Stimulated activated naive CD8-positive, alpha-beta T cell treated with anti-CD3 and anti-CD28 coated beads, Interleukin-15, Interleukin-2, amounts not matched to agents 100 ng/mL and 50 ng/mL, for 24 hours (primary cell): Measurements from ENCODE around the gene WARS2.
"Not testable (repeated sequence)": the region's sequence is repeated elsewhere in the genome, so short reads cannot be mapped to it uniquely, and the experiment has no call there.

ENCODE experiments used
- H3K27ac Mint-ChIP-seq: one replicate; pipeline ENCODE4 v1.8.0; 2021; ENCODE audit warnings: mild to moderate bottlenecking, mixed read lengths
- H3K27me3 Mint-ChIP-seq: one replicate; pipeline ENCODE4 v1.8.0; 2021; ENCODE audit warnings: mixed read lengths
- H3K36me3 Mint-ChIP-seq: one replicate; pipeline ENCODE4 v1.8.0; 2021; ENCODE audit warnings: low read depth, mixed read lengths
- H3K4me1 Mint-ChIP-seq: one replicate; pipeline ENCODE4 v1.8.0; 2021; ENCODE audit warnings: low read depth, mixed read lengths
- H3K4me3 Mint-ChIP-seq: one replicate; pipeline ENCODE4 v1.8.0; 2021; ENCODE audit warnings: mild to moderate bottlenecking, mixed read lengths
- H3K9me3 Mint-ChIP-seq: one replicate; pipeline ENCODE4 v1.8.0; 2021; ENCODE audit warnings: mixed read lengths

WARS2 gene

GRCh38 chr1:119140177-119141019, at the start of gene WARS2:
WARS2 (minus strand) TSS chr1:119140653; CDS start chr1:119140644, 9 bp downstream.
- Mint-ChIP-seq H3K36me3 (peaks cover 35% of the 10 kb centered on the region), H3K4me3 (no peak within 1 kb of the TSS)

GRCh38 chr1:119188926-119189325, 48.5 kb upstream of the WARS2 start:
- Mint-ChIP-seq H3K4me1 (no peaks in the 10 kb centered on the region), H3K27me3 (no peaks in the 10 kb centered on the region), H3K4me3 (no peak overlapping the region), H3K9me3 (peaks cover 13% of the 10 kb centered on the region), H3K27ac (no peak overlapping the region), H3K36me3 (peaks cover 63% of the 10 kb centered on the region)

More at GRCh38 chr1:119140177-119141019, at the start of gene WARS2:
- no peaks in the 10 kb centered on the region for H3K9me3 Mint-ChIP-seq
- H3K4me1 Mint-ChIP-seq, result peaks cover 17% of the 10 kb centered on the region
- no peak within 1 kb of the TSS for H3K27ac Mint-ChIP-seq
- no peaks in the 10 kb centered on the region for H3K27me3 Mint-ChIP-seq

GRCh38 chr1:119187416-119187815, 47.0 kb upstream of the WARS2 start:
- Mint-ChIP-seq H3K27me3 (no peaks in the 10 kb centered on the region), H3K4me1 (no peaks in the 10 kb centered on the region), H3K36me3 (peaks cover 66% of the 10 kb centered on the region), H3K27ac (no peak overlapping the region), H3K4me3 (no peak overlapping the region), H3K9me3 (peaks cover 13% of the 10 kb centered on the region)

GRCh38 chr1:119186471-119186870, 46.0 kb upstream of the WARS2 start:
- Mint-ChIP-seq H3K9me3 (peaks cover 13% of the 10 kb centered on the region), H3K4me3 (no peak overlapping the region), H3K36me3 (peaks cover 71% of the 10 kb centered on the region), H3K27me3 (no peaks in the 10 kb centered on the region), H3K27ac (no peak overlapping the region), H3K4me1 (no peaks in the 10 kb centered on the region)

GRCh38 chr1:119184972-119185371, 44.5 kb upstream of the WARS2 start:
- H3K4me1 Mint-ChIP-seq, result no peaks in the 10 kb centered on the region
- peaks cover 12% of the 10 kb centered on the region for H3K9me3 Mint-ChIP-seq

GRCh38 chr1:119181218-119181617, 40.8 kb upstream of the WARS2 start:
- H3K4me1 Mint-ChIP-seq, result no peaks in the 10 kb centered on the region
- H3K36me3 Mint-ChIP-seq, result peaks cover 60% of the 10 kb centered on the region
- no peaks in the 10 kb centered on the region for H3K27me3 Mint-ChIP-seq
- peaks cover 13% of the 10 kb centered on the region for H3K9me3 Mint-ChIP-seq
- no peak overlapping the region for H3K27ac Mint-ChIP-seq
- no peak overlapping the region for H3K4me3 Mint-ChIP-seq

More at GRCh38 chr1:119184972-119185371, 44.5 kb upstream of the WARS2 start:
- H3K36me3 Mint-ChIP-seq, result peaks cover 69% of the 10 kb centered on the region
- H3K27ac Mint-ChIP-seq, result no peak overlapping the region
- no peak overlapping the region for H3K4me3 Mint-ChIP-seq
- H3K27me3 Mint-ChIP-seq, result no peaks in the 10 kb centered on the region

- Mint-ChIP-seq H3K36me3 (peaks cover 67% of the 10 kb centered on the region), H3K9me3 (peaks cover 13% of the 10 kb centered on the region), H3K27me3 (no peaks in the 10 kb centered on the region), H3K4me3 (no peak overlapping the region), H3K4me1 (no peaks in the 10 kb centered on the region), H3K27ac (no peak overlapping the region)
Observed at GRCh38 chr1:119179051-119179450, 38.6 kb upstream of the WARS2 start.

- H3K27me3 Mint-ChIP-seq, H3K4me1 Mint-ChIP-seq, H3K4me3 Mint-ChIP-seq, H3K27ac Mint-ChIP-seq: not testable (repeated sequence)
- peaks cover 16% of the 10 kb centered on the region for H3K9me3 Mint-ChIP-seq
- H3K36me3 Mint-ChIP-seq, result peaks cover 79% of the 10 kb centered on the region
Observed at GRCh38 chr1:119172927-119173326, 32.5 kb upstream of the WARS2 start.

GRCh38 chr1:119171381-119172010, 31.0 kb upstream of the WARS2 start:
- H3K36me3 Mint-ChIP-seq, result peaks cover 83% of the 10 kb centered on the region
- H3K9me3 Mint-ChIP-seq, H3K4me3 Mint-ChIP-seq, H3K27ac Mint-ChIP-seq, H3K27me3 Mint-ChIP-seq, H3K4me1 Mint-ChIP-seq: not testable (repeated sequence)

GRCh38 chr1:119163396-119163795, 22.9 kb upstream of the WARS2 start:
- no peaks in the 10 kb centered on the region for H3K4me1 Mint-ChIP-seq
- H3K4me3 Mint-ChIP-seq, result no peak overlapping the region
- no peaks in the 10 kb centered on the region for H3K27me3 Mint-ChIP-seq
- H3K27ac Mint-ChIP-seq, result no peak overlapping the region
- no peaks in the 10 kb centered on the region for H3K9me3 Mint-ChIP-seq
- peaks cover 81% of the 10 kb centered on the region for H3K36me3 Mint-ChIP-seq

- no peak overlapping the region for H3K4me3 Mint-ChIP-seq
- peaks cover 81% of the 10 kb centered on the region for H3K36me3 Mint-ChIP-seq
- H3K27ac Mint-ChIP-seq, result no peak overlapping the region
- H3K9me3 Mint-ChIP-seq, result peaks cover 2% of the 10 kb centered on the region
- no peaks in the 10 kb centered on the region for H3K27me3 Mint-ChIP-seq
- H3K4me1 Mint-ChIP-seq, result no peaks in the 10 kb centered on the region
Observed at GRCh38 chr1:119160866-119161265, 20.4 kb upstream of the WARS2 start.

- Mint-ChIP-seq H3K27ac (no peak overlapping the region), H3K4me1 (no peaks in the 10 kb centered on the region), H3K36me3 (peaks cover 83% of the 10 kb centered on the region), H3K4me3 (no peak overlapping the region), H3K27me3 (no peaks in the 10 kb centered on the region), H3K9me3 (peaks cover 4% of the 10 kb centered on the region)
Observed at GRCh38 chr1:119160409-119160808, 20.0 kb upstream of the WARS2 start.

- no peak overlapping the region for H3K27ac Mint-ChIP-seq
- H3K27me3 Mint-ChIP-seq, result no peaks in the 10 kb centered on the region
- H3K9me3 Mint-ChIP-seq, result peaks cover 4% of the 10 kb centered on the region
- no peaks in the 10 kb centered on the region for H3K4me1 Mint-ChIP-seq
- H3K4me3 Mint-ChIP-seq, result no peak overlapping the region
- peaks cover 83% of the 10 kb centered on the region for H3K36me3 Mint-ChIP-seq
Observed at GRCh38 chr1:119159966-119160365, 19.5 kb upstream of the WARS2 start.

GRCh38 chr1:119159111-119159510, 18.7 kb upstream of the WARS2 start:
- no peak overlapping the region for H3K4me3 Mint-ChIP-seq
- no peak overlapping the region for H3K27ac Mint-ChIP-seq
- H3K9me3 Mint-ChIP-seq, result peaks cover 4% of the 10 kb centered on the region
- H3K36me3 Mint-ChIP-seq, result peaks cover 85% of the 10 kb centered on the region
- H3K4me1 Mint-ChIP-seq, result no peaks in the 10 kb centered on the region
- H3K27me3 Mint-ChIP-seq, result no peaks in the 10 kb centered on the region

- not testable (repeated sequence) for H3K4me3 Mint-ChIP-seq, H3K9me3 Mint-ChIP-seq, H3K27me3 Mint-ChIP-seq, H3K27ac Mint-ChIP-seq, H3K4me1 Mint-ChIP-seq
- peaks cover 82% of the 10 kb centered on the region for H3K36me3 Mint-ChIP-seq
Observed at GRCh38 chr1:119156761-119157160, 16.3 kb upstream of the WARS2 start.
